Measurements from ENCODE around the gene KRTAP4-3. TPM values are rescaled to one million over a fixed set of nuclear protein-coding genes. Genes with fewer than 3 reads are reported as not detected.

The KRTAP4-3 gene
- polyA plus RNA-seq, 3 donors: not detected

DNA sequence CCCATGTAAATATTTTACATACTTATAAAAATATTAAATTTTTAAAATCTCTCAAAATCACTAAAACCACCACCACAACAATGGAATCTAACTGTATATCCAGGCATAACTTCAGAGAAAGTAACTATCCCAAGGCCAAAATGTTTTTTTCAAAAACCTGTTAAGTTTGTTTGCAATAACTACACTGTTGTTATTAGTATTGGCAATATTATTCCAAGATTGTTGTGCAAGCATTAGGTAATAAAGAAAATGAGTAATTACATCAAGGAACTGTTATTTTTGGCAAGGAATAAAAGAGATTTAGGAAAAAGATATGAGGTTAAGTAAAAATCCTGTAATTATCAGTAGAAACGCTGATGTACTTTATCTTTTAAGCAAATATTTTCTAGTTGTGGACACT lies 40.6 kb downstream of the KRTAP4-3 start:
- Histone ChIP-seq H2AFZ (ENCODE audit: insufficient read depth, low read depth, low read length, poor library complexity, severe bottlenecking) (no peak overlapping the region), H3K4me3 (replicated peaks in 1 of 3; ENCODE audit: low read depth in 2 of 3, low read length in 3 of 3) (no peak overlapping the region), H3K36me3 (replicated peaks in 1 of 2; ENCODE audit: control insufficient read depth in 1 of 2, insufficient read depth in 2 of 2, low read length in 2 of 2) (no peaks in the 10 kb centered on the region), H3K79me2 (ENCODE audit: insufficient read depth, low read length) (no peaks in the 10 kb centered on the region), H3K4me1 (ENCODE audit: control insufficient read depth in 1 of 2, insufficient read depth in 2 of 2, low read length in 2 of 2) (no peaks in the 10 kb centered on the region), H3K27ac (ENCODE audit: low read depth in 1 of 2, low read length in 2 of 2) (no peak overlapping the region), H4K20me1 (ENCODE audit: insufficient read depth, low read length) (no peaks in the 10 kb centered on the region), H3K27me3 (ENCODE audit: control insufficient read depth in 2 of 2, insufficient read depth in 2 of 2, low read length in 2 of 2) (no peaks in the 10 kb centered on the region), H3K9me3 (replicated peaks in 1 of 2; ENCODE audit: control insufficient read depth in 1 of 2, insufficient read depth in 1 of 2, low read length in 2 of 2) (no peaks in the 10 kb centered on the region), H3K9ac (ENCODE audit: insufficient read depth, low read length, poor library complexity, severe bottlenecking) (no peak overlapping the region), H3K4me2 (replicated peaks; ENCODE audit: extremely low read depth, low read length, poor library complexity, severe bottlenecking) (no peak overlapping the region)
- no peak for DNase-seq
- H3K27me3 Mint-ChIP-seq (ENCODE audit: low read depth in 3 of 3): peaks cover 0 to 2% (median 0%) of the 10 kb centered on the region in 3 donors
- H3K4me3 Mint-ChIP-seq: no peak overlapping the region
- no peaks in the 10 kb centered on the region for H3K4me1 Mint-ChIP-seq
- H3K36me3 Mint-ChIP-seq: no peaks in the 10 kb centered on the region
- TF ChIP-seq, protein P1, sequence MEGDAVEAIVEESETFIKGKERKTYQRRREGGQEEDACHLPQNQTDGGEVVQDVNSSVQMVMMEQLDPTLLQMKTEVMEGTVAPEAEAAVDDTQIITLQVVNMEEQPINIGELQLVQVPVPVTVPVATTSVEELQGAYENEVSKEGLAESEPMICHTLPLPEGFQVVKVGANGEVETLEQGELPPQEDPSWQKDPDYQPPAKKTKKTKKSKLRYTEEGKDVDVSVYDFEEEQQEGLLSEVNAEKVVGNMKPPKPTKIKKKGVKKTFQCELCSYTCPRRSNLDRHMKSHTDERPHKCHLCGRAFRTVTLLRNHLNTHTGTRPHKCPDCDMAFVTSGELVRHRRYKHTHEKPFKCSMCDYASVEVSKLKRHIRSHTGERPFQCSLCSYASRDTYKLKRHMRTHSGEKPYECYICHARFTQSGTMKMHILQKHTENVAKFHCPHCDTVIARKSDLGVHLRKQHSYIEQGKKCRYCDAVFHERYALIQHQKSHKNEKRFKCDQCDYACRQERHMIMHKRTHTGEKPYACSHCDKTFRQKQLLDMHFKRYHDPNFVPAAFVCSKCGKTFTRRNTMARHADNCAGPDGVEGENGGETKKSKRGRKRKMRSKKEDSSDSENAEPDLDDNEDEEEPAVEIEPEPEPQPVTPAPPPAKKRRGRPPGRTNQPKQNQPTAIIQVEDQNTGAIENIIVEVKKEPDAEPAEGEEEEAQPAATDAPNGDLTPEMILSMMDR (IDR thresholded peaks at IDR 0.05): no peak
- intact Hi-C loops (cut with micrococcal nuclease): no loop called here
- no peak overlapping the region for H3K27ac Mint-ChIP-seq
- peaks cover 0 to 2% (median 0%) of the 10 kb centered on the region in 7 donors for H3K9me3 Mint-ChIP-seq
- WGBS (ENCODE audit: insufficient coverage): no CpG with 5 or more reads among the region's 1 CpG

DNA sequence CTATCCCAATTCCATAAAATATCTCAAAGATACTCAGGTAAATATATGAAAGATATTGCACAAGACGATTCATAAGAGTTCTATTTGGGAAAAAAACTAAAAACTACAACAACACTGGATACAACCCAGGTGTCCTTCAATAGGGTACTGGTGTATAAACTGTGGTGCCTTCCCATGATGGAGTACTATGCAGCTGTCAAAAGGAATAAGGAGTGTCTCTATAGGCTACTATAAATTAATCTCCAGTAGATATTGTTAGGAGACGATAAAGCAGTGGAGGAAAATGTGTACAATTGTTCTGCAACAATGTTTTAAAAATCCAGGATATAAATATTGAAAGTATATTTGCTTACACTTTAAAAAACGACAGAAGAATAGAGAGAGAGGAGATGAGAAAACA lies 41.6 kb downstream of the KRTAP4-3 start:
- Histone ChIP-seq H3K27ac (ENCODE audit: low read depth in 1 of 2, low read length in 2 of 2) (no peak overlapping the region), H3K4me2 (replicated peaks; ENCODE audit: extremely low read depth, low read length, poor library complexity, severe bottlenecking) (no peak overlapping the region), H3K36me3 (replicated peaks in 1 of 2; ENCODE audit: control insufficient read depth in 1 of 2, insufficient read depth in 2 of 2, low read length in 2 of 2) (no peaks in the 10 kb centered on the region), H3K4me3 (replicated peaks in 1 of 3; ENCODE audit: low read depth in 2 of 3, low read length in 3 of 3) (no peak overlapping the region), H3K79me2 (ENCODE audit: insufficient read depth, low read length) (no peaks in the 10 kb centered on the region), H3K9ac (ENCODE audit: insufficient read depth, low read length, poor library complexity, severe bottlenecking) (no peak overlapping the region), H2AFZ (ENCODE audit: insufficient read depth, low read depth, low read length, poor library complexity, severe bottlenecking) (no peak overlapping the region), H3K9me3 (replicated peaks in 1 of 2; ENCODE audit: control insufficient read depth in 1 of 2, insufficient read depth in 1 of 2, low read length in 2 of 2) (no peaks in the 10 kb centered on the region), H4K20me1 (ENCODE audit: insufficient read depth, low read length) (no peaks in the 10 kb centered on the region), H3K27me3 (ENCODE audit: control insufficient read depth in 2 of 2, insufficient read depth in 2 of 2, low read length in 2 of 2) (no peaks in the 10 kb centered on the region), H3K4me1 (ENCODE audit: control insufficient read depth in 1 of 2, insufficient read depth in 2 of 2, low read length in 2 of 2) (no peaks in the 10 kb centered on the region)
- no peaks in the 10 kb centered on the region for H3K4me1 Mint-ChIP-seq
- intact Hi-C loops (cut with micrococcal nuclease): no loop called here
- DNase-seq: no peak
- TF ChIP-seq, protein P1 (IDR thresholded peaks at IDR 0.05): no peak
- H3K36me3 Mint-ChIP-seq: no peaks in the 10 kb centered on the region
- H3K4me3 Mint-ChIP-seq: no peak overlapping the region
- H3K27me3 Mint-ChIP-seq (ENCODE audit: low read depth in 3 of 3): peaks cover 0 to 2% (median 0%) of the 10 kb centered on the region in 3 donors
- no CpG with 5 or more reads among the region's 3 CpGs for WGBS (ENCODE audit: insufficient coverage)
- H3K9me3 Mint-ChIP-seq: peaks cover 0 to 8% (median 0%) of the 10 kb centered on the region in 7 donors
- H3K27ac Mint-ChIP-seq: no peak overlapping the region

All from CD14-positive monocyte (primary cell).